ENCODE results near the gene SEMA6B. TPM values are rescaled to one million over a fixed set of nuclear protein-coding genes. Genes with fewer than 3 reads are reported as not detected.
A peak's percentile ranks its signal among the peaks of the same experiment; 100 is the strongest.

Gene SEMA6B
- total RNA-seq, 6 donors from 2014 or later = 3.4 to 33.1 (median 7.6) TPM

DNA sequence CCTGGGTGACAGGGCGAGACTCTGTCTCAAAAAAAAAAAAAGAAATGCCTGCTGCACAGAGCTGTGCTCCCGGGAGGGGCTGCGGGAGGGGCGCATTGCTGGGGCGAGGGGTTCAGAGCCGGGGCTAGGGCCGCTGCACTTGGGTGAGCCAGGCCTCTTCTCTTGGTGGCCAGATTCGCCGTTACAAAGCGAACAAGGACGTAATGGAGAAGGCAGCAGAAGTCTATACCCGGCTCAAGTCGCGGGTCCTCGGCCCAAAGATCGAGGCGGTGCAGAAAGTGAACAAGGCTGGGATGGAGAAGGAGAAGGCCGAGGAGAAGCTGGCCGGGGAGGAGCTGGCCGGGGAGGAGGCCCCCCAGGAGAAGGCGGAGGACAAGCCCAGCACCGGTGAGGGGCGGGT, 60.2 kb downstream of the SEMA6B start:
- no peaks in the 10 kb centered on the region for H3K4me1 ChIP-seq
- DNase-seq = peak in 1 of 2 donors; percentile 56
- H3K36me3 ChIP-seq = peaks cover 20 to 99% (median 80%) of the 10 kb centered on the region in 4 donors
- 95 to 96% methylated on average over 22 to 23 of the region's 23 CpGs for WGBS, 2 donors
- no peak overlapping the region for H3K4me3 ChIP-seq
- no peaks in the 10 kb centered on the region for H3K9me3 ChIP-seq
- H3K27ac ChIP-seq = no peak overlapping the region
- no peaks in the 10 kb centered on the region for H3K27me3 ChIP-seq
- ATAC-seq (ENCODE audit: low FRiP score in 2 of 2) = no peak
- no peak for TF ChIP-seq POLR2AphosphoS5 (IDR thresholded peaks at IDR 0.05)
- no peak for TF ChIP-seq POLR2A (IDR thresholded peaks at IDR 0.05)
- TF ChIP-seq EP300 (IDR thresholded peaks at IDR 0.05) = no peak
- TF ChIP-seq, protein P1, sequence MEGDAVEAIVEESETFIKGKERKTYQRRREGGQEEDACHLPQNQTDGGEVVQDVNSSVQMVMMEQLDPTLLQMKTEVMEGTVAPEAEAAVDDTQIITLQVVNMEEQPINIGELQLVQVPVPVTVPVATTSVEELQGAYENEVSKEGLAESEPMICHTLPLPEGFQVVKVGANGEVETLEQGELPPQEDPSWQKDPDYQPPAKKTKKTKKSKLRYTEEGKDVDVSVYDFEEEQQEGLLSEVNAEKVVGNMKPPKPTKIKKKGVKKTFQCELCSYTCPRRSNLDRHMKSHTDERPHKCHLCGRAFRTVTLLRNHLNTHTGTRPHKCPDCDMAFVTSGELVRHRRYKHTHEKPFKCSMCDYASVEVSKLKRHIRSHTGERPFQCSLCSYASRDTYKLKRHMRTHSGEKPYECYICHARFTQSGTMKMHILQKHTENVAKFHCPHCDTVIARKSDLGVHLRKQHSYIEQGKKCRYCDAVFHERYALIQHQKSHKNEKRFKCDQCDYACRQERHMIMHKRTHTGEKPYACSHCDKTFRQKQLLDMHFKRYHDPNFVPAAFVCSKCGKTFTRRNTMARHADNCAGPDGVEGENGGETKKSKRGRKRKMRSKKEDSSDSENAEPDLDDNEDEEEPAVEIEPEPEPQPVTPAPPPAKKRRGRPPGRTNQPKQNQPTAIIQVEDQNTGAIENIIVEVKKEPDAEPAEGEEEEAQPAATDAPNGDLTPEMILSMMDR (IDR thresholded peaks at IDR 0.05) = no peak

DNA sequence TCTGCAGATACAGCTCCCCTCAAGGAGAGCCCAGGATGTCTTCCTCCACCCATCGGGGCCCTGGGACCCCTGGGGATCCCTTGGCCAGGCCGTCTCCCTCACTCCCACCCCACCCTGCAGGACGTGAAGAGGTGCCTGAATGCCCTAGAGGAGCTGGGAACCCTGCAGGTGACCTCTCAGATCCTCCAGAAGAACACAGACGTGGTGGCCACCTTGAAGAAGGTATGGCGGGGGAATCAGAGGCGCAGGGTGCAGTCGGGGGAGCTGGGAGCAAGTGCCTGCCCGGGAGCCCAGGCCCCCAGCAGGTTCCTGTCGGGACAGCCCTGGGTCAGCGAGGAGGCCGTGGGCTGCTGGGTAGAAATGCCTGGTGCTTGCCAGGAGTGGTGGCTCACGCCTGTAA, 60.8 kb downstream of the SEMA6B start:
- no peaks in the 10 kb centered on the region for H3K4me1 ChIP-seq
- H3K27ac ChIP-seq = no peak overlapping the region
- DNase-seq = no peak
- H3K27me3 ChIP-seq = no peaks in the 10 kb centered on the region
- TF ChIP-seq POLR2AphosphoS5 (IDR thresholded peaks at IDR 0.05) (no peak), POLR2A (IDR thresholded peaks at IDR 0.05) (no peak), EP300 (IDR thresholded peaks at IDR 0.05) (no peak)
- TF ChIP-seq, protein P1 (IDR thresholded peaks at IDR 0.05) = no peak
- H3K36me3 ChIP-seq = peaks cover 26 to 99% (median 84%) of the 10 kb centered on the region in 4 donors
- H3K9me3 ChIP-seq = no peaks in the 10 kb centered on the region
- 91 to 95% methylated on average over 9 to 11 of the region's 12 CpGs for WGBS, 2 donors
- no peak for ATAC-seq (ENCODE audit: low FRiP score in 2 of 2)
- no peak overlapping the region for H3K4me3 ChIP-seq

DNA sequence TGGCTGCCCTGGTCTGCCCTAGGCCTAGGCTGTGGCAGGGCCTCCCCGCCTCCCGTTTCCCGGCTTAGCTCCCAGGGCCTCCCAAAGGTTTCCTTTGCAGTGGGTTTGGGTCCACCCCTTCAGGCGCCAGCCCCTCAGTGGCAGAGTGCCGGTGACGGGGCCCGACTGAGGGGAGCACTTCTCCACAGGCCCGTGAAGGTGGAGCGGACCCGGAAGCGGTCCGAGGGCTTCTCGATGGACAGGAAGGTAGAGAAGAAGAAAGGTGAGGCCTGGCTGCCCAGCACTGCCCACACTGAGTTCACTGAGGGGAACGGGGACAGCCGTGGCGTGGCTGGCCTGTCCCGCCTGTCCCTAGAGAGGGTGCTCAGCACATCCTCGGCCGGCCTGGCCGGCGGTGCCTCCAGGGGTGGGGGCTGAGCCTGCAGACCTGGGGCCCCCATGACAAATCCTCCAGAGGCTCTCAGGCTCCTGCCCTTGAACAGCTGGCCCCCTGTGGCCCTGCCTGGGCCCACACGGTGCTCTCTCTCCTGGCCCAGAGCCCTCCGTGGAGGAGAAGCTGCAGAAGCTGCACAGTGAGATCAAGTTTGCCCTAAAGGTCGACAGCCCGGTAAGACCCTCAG, 61.6 kb downstream of the SEMA6B start:
- peak in 1 of 2 donors; percentile 69 for DNase-seq
- ATAC-seq (ENCODE audit: low FRiP score in 2 of 2) = no peak
- Histone ChIP-seq H3K9me3 (no peaks in the 10 kb centered on the region), H3K27me3 (no peaks in the 10 kb centered on the region), H3K4me1 (no peaks in the 10 kb centered on the region), H3K36me3 (peaks cover 30 to 97% (median 83%) of the 10 kb centered on the region in 4 donors), H3K27ac (no peak overlapping the region), H3K4me3 (no peak overlapping the region)
- WGBS, 2 donors = 96 to 97% methylated on average over 10 to 21 of the region's 25 CpGs
- TF ChIP-seq POLR2A (IDR thresholded peaks at IDR 0.05) (no peak), EP300 (IDR thresholded peaks at IDR 0.05) (no peak)

DNA sequence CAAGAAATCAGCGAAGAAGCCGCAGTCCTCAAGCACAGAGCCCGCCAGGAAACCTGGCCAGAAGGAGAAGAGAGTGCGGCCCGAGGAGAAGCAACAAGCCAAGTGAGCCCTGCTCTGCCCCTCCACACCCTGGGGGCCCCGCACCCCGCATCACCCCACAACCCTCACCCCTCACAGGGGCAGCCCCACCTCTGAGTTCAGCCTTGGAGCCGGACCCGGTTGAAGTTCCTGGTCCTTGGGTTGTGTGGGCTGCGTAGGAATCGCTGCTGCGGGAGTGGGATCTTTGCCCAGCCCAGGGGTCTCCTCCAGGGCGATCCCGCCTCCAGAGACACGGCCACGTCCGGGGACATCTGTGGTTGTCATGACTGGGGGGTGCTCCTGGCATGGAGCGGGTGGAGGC, 63.2 kb downstream of the SEMA6B start:
- no peaks in the 10 kb centered on the region for H3K4me1 ChIP-seq
- H3K36me3 ChIP-seq = peaks cover 33 to 93% (median 79%) of the 10 kb centered on the region in 4 donors
- no peaks in the 10 kb centered on the region for H3K9me3 ChIP-seq
- DNase-seq (peak in 1 of 2 donors; percentile 54), ATAC-seq (ENCODE audit: low FRiP score in 2 of 2) (no peak)
- H3K27me3 ChIP-seq = no peaks in the 10 kb centered on the region
- no peak for TF ChIP-seq EP300 (IDR thresholded peaks at IDR 0.05)
- no peak for TF ChIP-seq POLR2AphosphoS5 (IDR thresholded peaks at IDR 0.05)
- TF ChIP-seq, protein P1 (IDR thresholded peaks at IDR 0.05) = no peak
- TF ChIP-seq POLR2A (IDR thresholded peaks at IDR 0.05) = no peak
- 93 to 100% methylated on average over 8 to 18 of the region's 18 CpGs for WGBS, 2 donors
- H3K27ac ChIP-seq = no peak overlapping the region
- no peak overlapping the region for H3K4me3 ChIP-seq

DNA sequence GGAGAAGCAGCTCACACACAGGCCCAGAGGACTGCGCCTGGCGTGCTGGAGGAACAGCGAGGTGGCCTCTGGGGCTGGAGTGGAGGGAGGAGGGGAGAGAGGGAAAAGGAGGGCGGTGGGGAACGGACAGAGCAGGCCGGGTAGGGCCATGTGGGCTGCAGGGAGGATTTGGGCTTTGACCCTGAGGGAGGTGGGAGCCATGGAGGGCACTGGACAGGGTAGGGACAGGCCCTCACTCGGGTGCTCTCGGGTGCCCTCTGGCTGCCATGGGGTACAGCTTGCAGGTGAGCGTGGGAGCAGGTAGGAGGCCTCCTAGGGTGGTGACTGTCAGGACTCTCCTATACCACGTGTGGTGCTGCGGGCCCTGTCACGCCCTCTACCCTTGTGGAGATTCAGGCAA, 64.0 kb downstream of the SEMA6B start:
- H3K4me3 ChIP-seq = no peak overlapping the region
- no peaks in the 10 kb centered on the region for H3K4me1 ChIP-seq
- no peaks in the 10 kb centered on the region for H3K27me3 ChIP-seq
- 86 to 92% methylated on average over 8 to 12 of the region's 12 CpGs for WGBS, 2 donors
- ATAC-seq (ENCODE audit: low FRiP score in 2 of 2) = peak in 1 of 2 donors; percentile 21
- H3K36me3 ChIP-seq = peaks cover 33 to 91% (median 74%) of the 10 kb centered on the region in 4 donors
- peak in 1 of 2 donors; percentile 52 for DNase-seq
- H3K27ac ChIP-seq = no peak overlapping the region
- TF ChIP-seq POLR2AphosphoS5 (IDR thresholded peaks at IDR 0.05) = no peak
- TF ChIP-seq, protein P1 (IDR thresholded peaks at IDR 0.05) = no peak
- TF ChIP-seq EP300 (IDR thresholded peaks at IDR 0.05) = no peak
- no peak for TF ChIP-seq POLR2A (IDR thresholded peaks at IDR 0.05)
- no peaks in the 10 kb centered on the region for H3K9me3 ChIP-seq
